ENCODE measurements around the gene SAMM50.

SAMM50 gene

GRCh38 chr22:43998679-43999264, 43.5 kb downstream of the SAMM50 start:
- Histone ChIP-seq H3K4me1 (ENCODE audit: insufficient read depth, low read length, poor library complexity, severe bottlenecking) (no peaks in the 10 kb centered on the region), H2AFZ (ENCODE audit: low read length) (no peak overlapping the region), H3K9me3 (ENCODE audit: insufficient read depth, low read depth, low read length) (no peaks in the 10 kb centered on the region), H3K27me3 (ENCODE audit: insufficient read depth, low read length, poor library complexity, severe bottlenecking) (no peaks in the 10 kb centered on the region), H3K79me2 (ENCODE audit: insufficient read depth, low read length) (no peaks in the 10 kb centered on the region), H3F3A (ENCODE audit: low read depth) (no peaks in the 10 kb centered on the region), H4K20me1 (ENCODE audit: insufficient read depth, low read length, poor library complexity, severe bottlenecking) (no peaks in the 10 kb centered on the region), H3K4me3 (ENCODE audit: low read length, poor library complexity, severe bottlenecking) (no peak overlapping the region), H3K36me3 (ENCODE audit: insufficient read depth, low read length) (peaks cover 48% of the 10 kb centered on the region; the same call in 1 of the 2 replicates), H3K4me2 (ENCODE audit: low read depth, low read length, poor library complexity, severe bottlenecking) (no peak overlapping the region), H3K9ac (ENCODE audit: low read depth, low read length, poor library complexity, severe bottlenecking) (no peak overlapping the region), H3K9me2 (replicated peaks; ENCODE audit: low read depth, low read length) (no peaks in the 10 kb centered on the region)
- no peak for TF ChIP-seq CTCF (conservative IDR thresholded peaks at IDR 0.05; ENCODE audit: low read length)

GRCh38 chr22:43999378-43999777, 44.1 kb downstream of the SAMM50 start:
- Histone ChIP-seq H3K27me3 (ENCODE audit: insufficient read depth, low read length, poor library complexity, severe bottlenecking) (no peaks in the 10 kb centered on the region), H3K4me1 (ENCODE audit: insufficient read depth, low read length, poor library complexity, severe bottlenecking) (no peaks in the 10 kb centered on the region), H3K4me3 (ENCODE audit: low read length, poor library complexity, severe bottlenecking) (no peak overlapping the region), H4K20me1 (ENCODE audit: insufficient read depth, low read length, poor library complexity, severe bottlenecking) (no peaks in the 10 kb centered on the region), H3K9me3 (ENCODE audit: insufficient read depth, low read depth, low read length) (no peaks in the 10 kb centered on the region), H3K9ac (ENCODE audit: low read depth, low read length, poor library complexity, severe bottlenecking) (no peak overlapping the region), H3K79me2 (ENCODE audit: insufficient read depth, low read length) (no peaks in the 10 kb centered on the region), H3K36me3 (ENCODE audit: insufficient read depth, low read length) (peaks cover 43% of the 10 kb centered on the region; the same call in 1 of the 2 replicates), H3F3A (ENCODE audit: low read depth) (no peaks in the 10 kb centered on the region), H3K4me2 (ENCODE audit: low read depth, low read length, poor library complexity, severe bottlenecking) (no peak overlapping the region), H3K9me2 (replicated peaks; ENCODE audit: low read depth, low read length) (no peaks in the 10 kb centered on the region), H2AFZ (ENCODE audit: low read length) (no peak overlapping the region)
- no peak for TF ChIP-seq CTCF (conservative IDR thresholded peaks at IDR 0.05; ENCODE audit: low read length)
- no peak for TF ChIP-seq EZH2phosphoT487 (IDR thresholded peaks at IDR 0.05; ENCODE audit: borderline replicate concordance)

- no peak for TF ChIP-seq CTCF (conservative IDR thresholded peaks at IDR 0.05; ENCODE audit: low read length)
- TF ChIP-seq EZH2phosphoT487 (IDR thresholded peaks at IDR 0.05; ENCODE audit: borderline replicate concordance) = no peak
- Histone ChIP-seq H3K27me3 (ENCODE audit: insufficient read depth, low read length, poor library complexity, severe bottlenecking) (no peaks in the 10 kb centered on the region), H3K79me2 (ENCODE audit: insufficient read depth, low read length) (no peaks in the 10 kb centered on the region), H3K4me3 (ENCODE audit: low read length, poor library complexity, severe bottlenecking) (no peak overlapping the region), H3K4me2 (ENCODE audit: low read depth, low read length, poor library complexity, severe bottlenecking) (no peak overlapping the region), H3K9me3 (ENCODE audit: insufficient read depth, low read depth, low read length) (no peaks in the 10 kb centered on the region), H2AFZ (ENCODE audit: low read length) (no peak overlapping the region), H3K9me2 (replicated peaks; ENCODE audit: low read depth, low read length) (no peaks in the 10 kb centered on the region), H3K9ac (ENCODE audit: low read depth, low read length, poor library complexity, severe bottlenecking) (no peak overlapping the region), H4K20me1 (ENCODE audit: insufficient read depth, low read length, poor library complexity, severe bottlenecking) (no peaks in the 10 kb centered on the region), H3F3A (ENCODE audit: low read depth) (no peaks in the 10 kb centered on the region), H3K4me1 (ENCODE audit: insufficient read depth, low read length, poor library complexity, severe bottlenecking) (no peaks in the 10 kb centered on the region), H3K36me3 (ENCODE audit: insufficient read depth, low read length) (peaks cover 35% of the 10 kb centered on the region; the same call in 1 of the 2 replicates)
Measured at GRCh38 chr22:44000123-44000522, 44.9 kb downstream of the SAMM50 start.

Data from Loucy (cell line).